HEK293 (cell line): Measurements from ENCODE around the gene S100B.
A peak's percentile ranks its signal among the peaks of the same experiment; 100 is the strongest.
"Not testable (repeated sequence)": the region's sequence is repeated elsewhere in the genome, so short reads cannot be mapped to it uniquely, and the experiment has no call there.

ENCODE experiments used
- CTCF ChIA-PET: fragments of 350-600 bp; formaldehyde crosslinking; extraction: SDS; loops from one replicate; lab custom pipeline; 2021; ENCODE audit warnings: antibody characterized with exemption; lab: Yijun Ruan, JAX
- POLR2A ChIA-PET: fragments of 300-600 bp; formaldehyde crosslinking; extraction: SDS; loops from one replicate; lab custom pipeline; 2020; ENCODE audit warnings: antibody characterized with exemption, inconsistent platforms; lab: Yijun Ruan, JAX
- H3K27ac ChIP-seq: fragments of 200-500 bp; sonication (Bioruptor generic); 2 replicates; pipeline ENCODE4 v1.5.1; 2014; ENCODE audit warnings: low read depth, low read length, control low read depth, inconsistent platforms; ENCODE audit errors: extremely low read depth
- H3K36me3 ChIP-seq, 2 experiments: fragments of 200-500 bp in 1 of 2; sonication (Bioruptor generic) in 1 of 2; 1 replicate in 1 of 2; 2 replicates in 1 of 2; pipeline ENCODE4 v1.5.1; 2014 to 2017; ENCODE audit warnings: inconsistent platforms in 2 of 2, low read length in 2 of 2; ENCODE audit not compliant: control insufficient read depth in 2 of 2, insufficient read depth in 1 of 2
- H3K4me1 ChIP-seq: fragments of 200-500 bp; sonication (Bioruptor generic); 2 replicates; pipeline ENCODE4 v1.5.1; 2014; ENCODE audit warnings: mild to moderate bottlenecking, low read length, inconsistent platforms; ENCODE audit not compliant: control insufficient read depth, insufficient read depth
- H3K4me3 ChIP-seq: 2 replicates; pipeline ENCODE4 v1.5.1; 2011; ENCODE audit warnings: low read depth, mild to moderate bottlenecking, control low read depth, low read length, moderate library complexity
- H3K9me3 ChIP-seq: fragments of 200-500 bp; sonication (Bioruptor generic); 2 replicates; pipeline ENCODE4 v1.5.1; 2014; ENCODE audit warnings: low read depth, low read length, inconsistent platforms; ENCODE audit not compliant: control insufficient read depth, insufficient read depth
- ELK4 ChIP-seq: IDR thresholded peaks from 2 replicates; pipeline ENCODE4 v1.6.1; 2011; ENCODE audit warnings: mild to moderate bottlenecking, low read depth, low read length, borderline replicate concordance
- KLF1 ChIP-seq: fragments of 450-650 bp; formaldehyde crosslinking; IDR thresholded peaks from 2 replicates; pipeline ENCODE4 v1.5.1; 2016; ENCODE audit warnings: missing biosample characterization, missing genetic modification characterization
- OSR2 ChIP-seq: fragments of 450-650 bp; formaldehyde crosslinking; IDR thresholded peaks from 2 replicates; pipeline ENCODE4 v1.5.1; 2016; ENCODE audit warnings: missing biosample characterization, missing genetic modification characterization
- SCRT1 ChIP-seq: fragments of 450-650 bp; formaldehyde crosslinking; IDR thresholded peaks from 2 replicates; pipeline ENCODE4 v1.5.1; 2016; ENCODE audit warnings: missing biosample characterization, missing genetic modification characterization, borderline replicate concordance
- ZBTB21 ChIP-seq: fragments of 450-650 bp; formaldehyde crosslinking; IDR thresholded peaks from 2 replicates; pipeline ENCODE4 v1.5.1; 2017; ENCODE audit warnings: missing biosample characterization, missing genetic modification characterization
- ZBTB48 ChIP-seq: fragments of 450-650 bp; formaldehyde crosslinking; IDR thresholded peaks from 2 replicates; pipeline ENCODE4 v1.5.1; 2016; ENCODE audit warnings: missing biosample characterization, missing genetic modification characterization
- ZFP37 ChIP-seq: fragments of 450-650 bp; formaldehyde crosslinking; IDR thresholded peaks from 2 replicates; pipeline ENCODE4 v1.5.1; 2016; ENCODE audit warnings: missing biosample characterization, missing genetic modification characterization
- ZNF140 ChIP-seq: fragments of 450-650 bp; formaldehyde crosslinking; IDR thresholded peaks from 2 replicates; pipeline ENCODE4 v1.5.1; 2016; ENCODE audit warnings: missing biosample characterization, missing genetic modification characterization
- ZNF146 ChIP-seq: fragments of 450-650 bp; formaldehyde crosslinking; IDR thresholded peaks from 2 replicates; pipeline ENCODE4 v1.5.1; 2016; ENCODE audit warnings: missing biosample characterization, missing genetic modification characterization
- ZNF155 ChIP-seq: fragments of 450-650 bp; formaldehyde crosslinking; IDR thresholded peaks from 2 replicates; pipeline ENCODE4 v1.5.1; 2016; ENCODE audit warnings: missing biosample characterization, missing genetic modification characterization
- ZNF24 ChIP-seq: fragments of 450-650 bp; formaldehyde crosslinking; IDR thresholded peaks from 2 replicates; pipeline ENCODE4 v1.5.1; 2016; ENCODE audit warnings: missing biosample characterization, missing genetic modification characterization
- ZNF266 ChIP-seq: fragments of 450-650 bp; formaldehyde crosslinking; IDR thresholded peaks from 2 replicates; pipeline ENCODE4 v1.5.1; 2016; ENCODE audit warnings: missing biosample characterization, missing genetic modification characterization, low read depth
- ZNF544 ChIP-seq: fragments of 450-650 bp; formaldehyde crosslinking; IDR thresholded peaks from 2 replicates; pipeline ENCODE4 v1.5.0; 2017; ENCODE audit warnings: missing biosample characterization, missing genetic modification characterization
- ZNF558 ChIP-seq: fragments of 450-650 bp; formaldehyde crosslinking; IDR thresholded peaks from 2 replicates; pipeline ENCODE4 v1.5.1; 2016; ENCODE audit warnings: missing biosample characterization, missing genetic modification characterization
- ZNF624 ChIP-seq: fragments of 450-650 bp; formaldehyde crosslinking; IDR thresholded peaks from 2 replicates; pipeline ENCODE4 v1.5.1; 2017; ENCODE audit warnings: missing biosample characterization, missing genetic modification characterization
- ZNF629 ChIP-seq: fragments of 450-650 bp; formaldehyde crosslinking; IDR thresholded peaks from 2 replicates; pipeline ENCODE4 v1.5.1; 2017; ENCODE audit warnings: missing biosample characterization, missing genetic modification characterization
- ZNF707 ChIP-seq: fragments of 450-650 bp; formaldehyde crosslinking; IDR thresholded peaks from 2 replicates; pipeline ENCODE4 v1.5.1; 2016; ENCODE audit warnings: missing biosample characterization, missing genetic modification characterization
- ZNF837 ChIP-seq: fragments of 450-650 bp; formaldehyde crosslinking; IDR thresholded peaks from 2 replicates; pipeline ENCODE4 v1.5.1; 2016; ENCODE audit warnings: missing biosample characterization, missing genetic modification characterization
- TF ChIP-seq, protein P1 (sequence below): fragments of 450-650 bp; formaldehyde crosslinking; IDR thresholded peaks from 2 replicates; pipeline ENCODE4 v1.5.1; 2016; ENCODE audit warnings: missing biosample characterization, missing genetic modification characterization
- TF ChIP-seq, protein P2 (sequence below): fragments of 450-650 bp; formaldehyde crosslinking; IDR thresholded peaks from 2 replicates; pipeline ENCODE4 v1.5.1; 2017; ENCODE audit warnings: missing biosample characterization, mild to moderate bottlenecking, missing genetic modification characterization, moderate library complexity

S100B gene

DNA sequence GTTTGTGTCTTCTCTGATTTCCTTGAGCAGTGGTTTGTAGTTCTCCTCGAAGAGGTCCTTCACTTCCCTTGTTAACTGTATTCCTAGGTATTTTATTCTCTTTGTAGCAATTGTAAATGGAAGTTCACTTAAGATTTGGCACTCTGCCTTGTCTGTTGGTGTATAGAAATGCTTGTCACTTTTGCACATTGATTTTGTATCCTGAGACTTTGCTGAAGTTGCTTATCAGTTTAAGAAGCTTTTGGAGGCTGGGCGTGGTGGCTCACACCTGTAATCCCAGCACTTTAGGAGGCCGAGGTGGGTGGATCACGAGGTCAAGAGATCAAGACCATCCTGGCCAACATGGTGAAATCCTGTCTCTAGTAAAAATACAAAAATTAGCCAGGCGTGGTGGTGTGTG lies 27.1 kb downstream of the S100B start:
- peak; percentile 91 for TF ChIP-seq ZFP37 (tag by site-specific recombination)
- H3K9me3 ChIP-seq, H3K4me1 ChIP-seq, H3K27ac ChIP-seq, POLR2A ChIA-PET, CTCF ChIA-PET, H3K4me3 ChIP-seq: not testable (repeated sequence)
- peaks cover 1 to 17% of the 10 kb centered on the region in 2 experiments for H3K36me3 ChIP-seq

- ChIA-PET POLR2A (no interaction called here), CTCF (no interaction called here)
- no peaks in the 10 kb centered on the region for H3K9me3 ChIP-seq
- H3K36me3 ChIP-seq, result peaks cover 21 to 35% of the 10 kb centered on the region in 2 experiments
- H3K27ac ChIP-seq, result no peak overlapping the region
- H3K4me3 ChIP-seq, result no peak overlapping the region
- no peak for TF ChIP-seq ELK4
- TF ChIP-seq, protein P1, sequence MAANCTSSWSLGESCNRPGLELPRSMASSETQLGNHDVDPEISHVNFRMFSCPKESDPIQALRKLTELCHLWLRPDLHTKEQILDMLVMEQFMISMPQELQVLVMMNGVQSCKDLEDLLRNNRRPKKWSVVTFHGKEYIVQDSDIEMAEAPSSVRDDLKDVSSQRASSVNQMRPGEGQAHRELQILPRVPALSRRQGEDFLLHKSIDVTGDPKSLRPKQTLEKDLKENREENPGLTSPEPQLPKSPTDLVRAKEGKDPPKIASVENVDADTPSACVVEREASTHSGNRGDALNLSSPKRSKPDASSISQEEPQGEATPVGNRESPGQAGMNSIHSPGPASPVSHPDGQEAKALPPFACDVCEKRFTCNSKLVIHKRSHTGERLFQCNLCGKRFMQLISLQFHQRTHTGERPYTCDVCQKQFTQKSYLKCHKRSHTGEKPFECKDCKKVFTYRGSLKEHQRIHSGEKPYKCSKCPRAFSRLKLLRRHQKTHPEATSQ (tag by site-specific recombination), result no peak
- no peak for TF ChIP-seq OSR2 (tag by site-specific recombination)
- no peak for TF ChIP-seq ZNF544 (tag by site-specific recombination)
- TF ChIP-seq ZNF24 (tag by site-specific recombination), result no peak
- no peak for TF ChIP-seq ZBTB21
- no peak for TF ChIP-seq SCRT1 (tag by site-specific recombination)
- TF ChIP-seq ZBTB48 (tag by site-specific recombination), result no peak
- no peak for TF ChIP-seq ZNF266
- TF ChIP-seq ZNF155 (tag by site-specific recombination), result no peak
- TF ChIP-seq ZNF629 (tag by site-specific recombination), result no peak
- TF ChIP-seq, protein P2, sequence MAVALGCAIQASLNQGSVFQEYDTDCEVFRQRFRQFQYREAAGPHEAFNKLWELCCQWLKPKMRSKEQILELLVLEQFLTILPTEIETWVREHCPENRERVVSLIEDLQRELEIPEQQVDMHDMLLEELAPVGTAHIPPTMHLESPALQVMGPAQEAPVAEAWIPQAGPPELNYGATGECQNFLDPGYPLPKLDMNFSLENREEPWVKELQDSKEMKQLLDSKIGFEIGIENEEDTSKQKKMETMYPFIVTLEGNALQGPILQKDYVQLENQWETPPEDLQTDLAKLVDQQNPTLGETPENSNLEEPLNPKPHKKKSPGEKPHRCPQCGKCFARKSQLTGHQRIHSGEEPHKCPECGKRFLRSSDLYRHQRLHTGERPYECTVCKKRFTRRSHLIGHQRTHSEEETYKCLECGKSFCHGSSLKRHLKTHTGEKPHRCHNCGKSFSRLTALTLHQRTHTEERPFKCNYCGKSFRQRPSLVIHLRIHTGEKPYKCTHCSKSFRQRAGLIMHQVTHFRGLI (tag by site-specific recombination), result no peak
- TF ChIP-seq ZNF837 (tag by site-specific recombination), result no peak
- TF ChIP-seq ZNF624 (tag by site-specific recombination), result no peak
- TF ChIP-seq ZNF146, result no peak
- TF ChIP-seq KLF1 (tag by site-specific recombination), result no peak
- no peaks in the 10 kb centered on the region for H3K4me1 ChIP-seq
Observed at GRCh38 chr21:46572850-46573249, 32.0 kb downstream of the S100B start.

GRCh38 chr21:46570631-46571030 lies 34.3 kb downstream of the S100B start:
- Histone ChIP-seq H3K27ac (no peak overlapping the region), H3K4me1 (no peaks in the 10 kb centered on the region), H3K4me3 (no peak overlapping the region), H3K9me3 (no peaks in the 10 kb centered on the region), H3K36me3 (peaks cover 21 to 57% of the 10 kb centered on the region in 2 experiments)
- POLR2A ChIA-PET, result interaction anchor here (0.6 kb wide), 1 partner anchor 171 kb away, joined by 4 read pairs; no protein-coding TSS in a partner anchor
- TF ChIP-seq ZNF707 (peak; percentile 60; the same call in 1 of the 2 replicates), ZNF558 (tag by site-specific recombination) (peak; percentile 75), ZNF140 (no peak)
- TF ChIP-seq, all 188 proteins: peak for 2
- CTCF ChIA-PET, result interaction anchor here (0.6 kb wide), 1 partner anchor 195 kb away, joined by 4 read pairs; no protein-coding TSS in a partner anchor
